Activated CD4-positive, alpha-beta memory T cell treated with anti-CD3 and anti-CD28 coated beads, Interleukin-2, amount 10 ng/mL, durations not matched to agents 7 days and 5 days (primary cell): Measurements from ENCODE around the gene SCAPER. TPM values are rescaled to one million over a fixed set of nuclear protein-coding genes. Genes with fewer than 3 reads are reported as not detected.
"Not testable (repeated sequence)": the region's sequence is repeated elsewhere in the genome, so short reads cannot be mapped to it uniquely, and the experiment has no call there.

Source experiments
- CTCF ChIA-PET: fragments of 350-600 bp; sonication (Branson Sonifier 250); formaldehyde crosslinking; loops from one replicate; lab custom pipeline; 2021; ENCODE audit warnings: antibody characterized with exemption, inconsistent platforms; lab: Charles Lee
- POLR2A ChIA-PET: fragments of 350-600 bp; sonication (Branson Sonifier 250); formaldehyde crosslinking; loops from one replicate; lab custom pipeline; 2021; ENCODE audit warnings: antibody characterized with exemption; lab: Charles Lee
- DNase-seq: peaks from one replicate; pipeline ENCODE4 v3.0.0-alpha.2; 2020
- H3K27ac Mint-ChIP-seq: one replicate; pipeline ENCODE4 v1.8.0; 2021; ENCODE audit warnings: mild to moderate bottlenecking, mixed read lengths
- H3K27me3 Mint-ChIP-seq: one replicate; pipeline ENCODE4 v1.8.0; 2021; ENCODE audit warnings: mixed read lengths
- H3K36me3 Mint-ChIP-seq: one replicate; pipeline ENCODE4 v1.8.0; 2021; ENCODE audit warnings: low read depth, mixed read lengths
- H3K4me1 Mint-ChIP-seq: one replicate; pipeline ENCODE4 v1.8.0; 2021; ENCODE audit warnings: mixed read lengths
- H3K4me3 Mint-ChIP-seq: one replicate; pipeline ENCODE4 v1.8.0; 2021; ENCODE audit warnings: mild to moderate bottlenecking, mixed read lengths
- H3K9me3 Mint-ChIP-seq: one replicate; pipeline ENCODE4 v1.8.0; 2021; ENCODE audit warnings: mixed read lengths
- total RNA-seq, 2 experiments: library from RNA; stranded (reverse); gene quantifications; one replicate each; pipeline ENCODE4 v1.2.3, GENCODE V29; 2021

SCAPER gene
- total RNA-seq, 2 experiments from 2014 or later = 19.2 to 21.9 TPM

DNA sequence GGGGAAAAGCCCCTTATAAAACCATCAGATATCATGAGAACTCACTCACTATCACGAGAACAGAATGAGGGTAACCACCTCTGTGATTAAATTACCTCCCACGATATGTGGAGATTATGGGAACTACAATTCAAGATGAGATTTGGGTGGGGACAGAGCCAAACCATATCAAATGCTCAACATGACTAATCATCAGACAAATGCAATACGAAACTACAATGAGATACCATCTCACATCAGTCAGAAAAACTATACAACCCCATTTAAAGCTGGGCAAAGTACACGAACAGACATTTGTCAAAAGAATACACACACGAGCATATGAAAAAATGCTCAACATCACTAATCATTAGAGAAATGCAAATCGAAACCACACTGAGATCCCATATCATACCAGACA, 67.7 kb downstream of the SCAPER start:
- Mint-ChIP-seq H3K4me1 (no peaks in the 10 kb centered on the region), H3K9me3 (peaks cover 22% of the 10 kb centered on the region), H3K36me3 (peaks cover 39% of the 10 kb centered on the region), H3K27me3 (no peaks in the 10 kb centered on the region), H3K27ac (no peak overlapping the region), H3K4me3 (no peak overlapping the region)
- ChIA-PET CTCF (no interaction called here), POLR2A (no interaction called here)
- DNase-seq = no peak

DNA sequence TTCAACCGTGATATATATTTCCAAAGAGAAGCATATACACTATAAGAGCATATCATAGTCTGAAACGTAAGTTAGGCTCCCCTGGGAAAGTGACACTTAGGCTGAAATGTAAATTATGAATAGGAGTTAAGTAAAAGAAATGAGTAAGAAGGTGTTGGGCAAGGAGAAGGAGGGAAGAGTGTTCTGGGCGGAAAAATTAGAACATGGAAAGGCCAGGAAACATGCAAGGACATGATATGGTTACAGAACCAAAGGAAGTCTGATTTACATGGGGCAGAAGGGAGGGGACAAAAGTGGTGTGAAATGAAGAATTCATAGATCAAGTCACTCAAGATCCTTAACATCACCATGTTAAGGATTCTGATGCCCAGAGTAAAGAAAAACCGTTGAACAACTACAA, 75.2 kb downstream of the SCAPER start:
- Mint-ChIP-seq H3K27me3 (no peaks in the 10 kb centered on the region), H3K36me3 (peaks cover 25% of the 10 kb centered on the region), H3K4me1 (peaks cover 5% of the 10 kb centered on the region), H3K9me3 (peaks cover 15% of the 10 kb centered on the region), H3K4me3 (no peak overlapping the region), H3K27ac (no peak overlapping the region)
- no peak for DNase-seq
- POLR2A ChIA-PET = no interaction called here
- CTCF ChIA-PET = no interaction called here

DNA sequence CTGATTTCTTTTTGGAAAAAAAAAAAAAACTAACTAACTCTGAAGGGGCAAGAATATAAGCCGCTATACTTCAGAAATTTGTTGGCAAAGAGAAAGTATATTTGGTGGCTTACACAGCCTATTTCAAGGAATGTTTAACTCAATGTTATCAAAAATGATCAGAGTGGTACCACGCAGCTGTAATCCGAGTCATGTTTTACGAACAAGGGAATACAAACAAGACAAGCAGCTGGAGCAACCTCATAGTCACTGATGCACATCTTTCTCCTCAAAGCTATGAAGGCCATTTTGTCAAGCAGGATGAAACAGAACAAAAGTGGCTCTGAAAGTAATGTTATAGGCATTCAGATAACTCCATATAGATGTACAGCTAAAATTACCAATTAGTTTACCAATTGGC, 81.2 kb downstream of the SCAPER start:
- peaks cover 11% of the 10 kb centered on the region for H3K36me3 Mint-ChIP-seq
- H3K27me3 Mint-ChIP-seq = no peaks in the 10 kb centered on the region
- no peak for DNase-seq
- H3K27ac Mint-ChIP-seq = no peak overlapping the region
- ChIA-PET POLR2A (no interaction called here), CTCF (no interaction called here)
- peaks cover 5% of the 10 kb centered on the region for H3K4me1 Mint-ChIP-seq
- no peak overlapping the region for H3K4me3 Mint-ChIP-seq
- H3K9me3 Mint-ChIP-seq = peaks cover 6% of the 10 kb centered on the region

DNA sequence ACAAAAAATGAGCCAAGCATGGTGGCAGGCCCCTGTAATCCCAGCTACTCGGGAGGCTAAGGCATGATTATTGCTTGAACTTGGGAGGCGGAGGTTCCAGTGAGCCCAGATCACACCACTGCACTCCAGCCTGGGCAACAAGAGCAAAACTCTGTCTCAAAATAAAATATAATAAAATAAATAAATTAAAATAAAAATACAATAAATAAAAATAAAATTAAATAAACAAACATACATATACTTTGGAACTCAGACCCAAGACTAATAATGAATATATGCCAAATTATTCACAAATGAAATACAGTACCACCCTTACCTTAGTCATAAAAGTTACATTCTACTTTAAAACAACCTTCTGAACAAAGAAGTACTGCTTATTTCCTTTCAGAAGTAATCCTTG, 81.8 kb downstream of the SCAPER start:
- no peak overlapping the region for H3K4me3 Mint-ChIP-seq
- no peak for DNase-seq
- no peak overlapping the region for H3K27ac Mint-ChIP-seq
- H3K27me3 Mint-ChIP-seq = no peaks in the 10 kb centered on the region
- POLR2A ChIA-PET = no interaction called here
- CTCF ChIA-PET = no interaction called here
- H3K36me3 Mint-ChIP-seq = peaks cover 16% of the 10 kb centered on the region
- H3K9me3 Mint-ChIP-seq = peaks cover 6% of the 10 kb centered on the region
- peaks cover 5% of the 10 kb centered on the region for H3K4me1 Mint-ChIP-seq

GRCh38 chr15:76818926-76819325, 86.2 kb downstream of the SCAPER start:
- CTCF ChIA-PET, H3K9me3 Mint-ChIP-seq, H3K27ac Mint-ChIP-seq, H3K4me1 Mint-ChIP-seq, POLR2A ChIA-PET, DNase-seq, H3K27me3 Mint-ChIP-seq, H3K4me3 Mint-ChIP-seq: not testable (repeated sequence)
- H3K36me3 Mint-ChIP-seq = peaks cover 12% of the 10 kb centered on the region

- ChIA-PET CTCF (no interaction called here), POLR2A (no interaction called here)
- Mint-ChIP-seq H3K27me3 (no peaks in the 10 kb centered on the region), H3K4me3 (no peak overlapping the region), H3K4me1 (no peaks in the 10 kb centered on the region), H3K36me3 (peaks cover 16% of the 10 kb centered on the region), H3K27ac (no peak overlapping the region), H3K9me3 (peaks cover 3% of the 10 kb centered on the region)
- DNase-seq = no peak
Observed at GRCh38 chr15:76815421-76815820, 89.7 kb downstream of the SCAPER start.

DNA sequence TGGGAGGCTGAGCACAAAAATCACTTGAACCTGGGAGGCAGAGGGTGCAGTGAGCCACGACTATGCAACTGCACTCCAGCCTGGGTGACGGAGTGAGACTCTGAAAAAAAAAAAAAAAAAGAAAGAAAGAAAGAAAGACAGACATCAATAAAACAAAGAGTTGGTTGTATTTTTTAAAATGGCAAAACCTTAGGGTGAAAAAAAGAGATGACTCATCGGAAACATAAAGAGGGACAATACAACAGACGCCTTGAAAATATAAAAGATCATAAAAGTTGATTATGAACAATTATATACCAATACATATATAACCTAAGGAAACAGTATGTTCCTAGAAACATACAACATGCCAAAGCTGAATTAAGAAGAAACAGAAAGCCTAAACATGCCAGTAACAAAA, 92.8 kb downstream of the SCAPER start:
- no peaks in the 10 kb centered on the region for H3K27me3 Mint-ChIP-seq
- H3K4me3 Mint-ChIP-seq = no peak overlapping the region
- H3K36me3 Mint-ChIP-seq = peaks cover 4% of the 10 kb centered on the region
- no peak for DNase-seq
- peaks cover 3% of the 10 kb centered on the region for H3K9me3 Mint-ChIP-seq
- ChIA-PET CTCF (no interaction called here), POLR2A (no interaction called here)
- H3K4me1 Mint-ChIP-seq = no peaks in the 10 kb centered on the region
- H3K27ac Mint-ChIP-seq = no peak overlapping the region

DNA sequence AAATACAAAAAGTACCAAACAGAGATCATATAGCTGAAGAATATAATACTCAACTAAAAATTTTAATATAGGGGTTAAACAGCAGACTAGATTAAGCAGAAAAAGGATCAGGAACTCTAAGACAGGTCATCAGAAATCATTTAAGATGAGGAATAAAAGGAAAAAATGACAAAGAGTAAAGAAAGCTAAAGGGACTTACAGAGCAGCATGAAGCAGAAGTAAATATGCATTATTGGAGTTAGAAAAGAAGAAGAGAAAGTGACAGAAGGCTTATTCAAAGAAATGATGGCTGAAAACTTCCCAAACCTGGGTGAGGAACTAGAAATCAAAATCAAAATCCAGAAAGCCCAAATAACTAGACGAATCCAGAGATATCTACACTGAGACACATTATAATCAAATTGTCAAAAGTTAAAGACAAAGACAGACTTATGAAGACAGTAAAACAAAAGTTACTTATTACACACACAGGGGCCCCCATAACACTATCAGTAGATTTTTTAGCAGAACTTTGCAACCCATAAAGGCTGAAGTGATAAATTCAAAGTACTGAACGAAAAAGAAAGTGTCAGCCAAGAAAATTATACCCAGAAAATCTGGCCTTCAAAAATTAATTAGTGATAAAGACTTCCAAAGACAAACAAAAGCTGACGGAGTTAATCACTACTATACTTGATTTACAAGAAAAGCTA, 95.6 kb downstream of the SCAPER start:
- Mint-ChIP-seq H3K27ac (no peak overlapping the region), H3K27me3 (no peaks in the 10 kb centered on the region), H3K4me3 (no peak overlapping the region), H3K36me3 (peaks cover 4% of the 10 kb centered on the region), H3K4me1 (no peaks in the 10 kb centered on the region), H3K9me3 (peaks cover 3% of the 10 kb centered on the region)
- CTCF ChIA-PET = interaction anchor here (0.7 to 1.2 kb wide), 2 partner anchors 24 to 618 kb away, joined by 3 read pairs; no protein-coding TSS in a partner anchor
- DNase-seq = no peak
- POLR2A ChIA-PET = no interaction called here

DNA sequence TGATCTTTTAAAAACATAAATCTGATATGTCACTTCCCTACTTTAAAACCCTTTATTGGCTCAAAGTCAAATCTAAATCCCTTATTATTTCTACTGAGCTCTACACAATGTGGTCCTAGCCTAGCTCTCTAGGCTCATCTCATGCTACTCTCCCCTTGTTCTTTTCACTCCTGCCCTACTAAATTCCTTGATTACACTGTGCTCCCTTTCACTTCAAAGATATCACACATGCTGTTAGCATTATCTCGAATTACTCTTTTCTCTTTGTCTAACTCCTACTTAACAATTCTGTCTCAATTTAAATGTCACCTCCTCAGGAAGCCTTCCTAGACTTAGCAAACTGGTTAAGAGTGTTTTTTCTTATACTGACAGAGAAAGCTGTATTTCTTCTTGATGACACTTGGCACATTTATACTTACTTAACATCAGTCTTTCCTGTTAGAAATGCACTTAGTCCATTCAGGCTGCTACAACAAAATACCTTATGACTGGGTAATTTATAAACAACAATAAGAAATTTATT, 102.0 kb downstream of the SCAPER start:
- no peaks in the 10 kb centered on the region for H3K27me3 Mint-ChIP-seq
- POLR2A ChIA-PET = no interaction called here
- H3K4me1 Mint-ChIP-seq = no peaks in the 10 kb centered on the region
- no peak overlapping the region for H3K27ac Mint-ChIP-seq
- H3K4me3 Mint-ChIP-seq = no peak overlapping the region
- H3K36me3 Mint-ChIP-seq = peaks cover 23% of the 10 kb centered on the region
- CTCF ChIA-PET = no interaction called here
- H3K9me3 Mint-ChIP-seq = no peaks in the 10 kb centered on the region
- no peak for DNase-seq

DNA sequence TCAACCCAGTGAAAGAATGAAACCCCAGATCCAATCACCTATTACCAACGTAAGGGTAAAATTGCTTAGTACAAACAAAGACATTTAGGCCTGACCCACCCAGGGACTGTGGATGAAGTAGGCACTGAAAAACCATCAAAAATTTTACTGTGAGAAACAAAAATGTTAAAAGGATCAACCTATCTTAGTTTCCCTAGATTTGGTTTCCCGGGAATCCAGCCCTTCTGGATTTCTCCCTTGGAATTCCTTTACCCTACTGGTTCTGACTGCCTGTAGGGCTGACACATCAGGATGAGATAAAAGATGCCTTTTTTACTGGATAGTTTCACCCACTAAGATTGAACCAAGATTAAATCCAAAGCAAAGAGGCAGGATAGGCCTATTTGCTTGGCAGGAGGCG, 102.7 kb downstream of the SCAPER start:
- Mint-ChIP-seq H3K4me3 (no peak overlapping the region), H3K4me1 (no peaks in the 10 kb centered on the region), H3K27me3 (no peaks in the 10 kb centered on the region), H3K36me3 (peaks cover 23% of the 10 kb centered on the region), H3K27ac (no peak overlapping the region), H3K9me3 (no peaks in the 10 kb centered on the region)
- ChIA-PET POLR2A (no interaction called here), CTCF (no interaction called here)
- DNase-seq = no peak

- no peaks in the 10 kb centered on the region for H3K9me3 Mint-ChIP-seq
- no peak overlapping the region for H3K27ac Mint-ChIP-seq
- POLR2A ChIA-PET = no interaction called here
- H3K36me3 Mint-ChIP-seq = peaks cover 24% of the 10 kb centered on the region
- DNase-seq = no peak
- H3K4me1 Mint-ChIP-seq = no peaks in the 10 kb centered on the region
- H3K27me3 Mint-ChIP-seq = no peaks in the 10 kb centered on the region
- CTCF ChIA-PET = interaction anchor here (0.6 kb wide), 1 partner anchor 245 kb away, joined by 3 read pairs; no protein-coding TSS in a partner anchor
- no peak overlapping the region for H3K4me3 Mint-ChIP-seq
Observed at GRCh38 chr15:76799760-76800159, 105.4 kb downstream of the SCAPER start.

- Mint-ChIP-seq H3K27ac (no peak overlapping the region), H3K4me3 (no peak overlapping the region), H3K9me3 (peaks cover 4% of the 10 kb centered on the region), H3K4me1 (no peaks in the 10 kb centered on the region), H3K36me3 (peaks cover 40% of the 10 kb centered on the region), H3K27me3 (no peaks in the 10 kb centered on the region)
- CTCF ChIA-PET = no interaction called here
- POLR2A ChIA-PET = no interaction called here
- no peak for DNase-seq
Observed at GRCh38 chr15:76795217-76795616, 109.9 kb downstream of the SCAPER start.

GRCh38 chr15:76793162-76793561, 112.0 kb downstream of the SCAPER start:
- H3K27ac Mint-ChIP-seq = no peak overlapping the region
- DNase-seq = no peak
- no peak overlapping the region for H3K4me3 Mint-ChIP-seq
- peaks cover 30% of the 10 kb centered on the region for H3K36me3 Mint-ChIP-seq
- CTCF ChIA-PET = interaction anchor here (1.0 kb wide), 1 partner anchor 141 kb away, joined by 3 read pairs; no protein-coding TSS in a partner anchor
- no peaks in the 10 kb centered on the region for H3K27me3 Mint-ChIP-seq
- H3K4me1 Mint-ChIP-seq = no peaks in the 10 kb centered on the region
- peaks cover 4% of the 10 kb centered on the region for H3K9me3 Mint-ChIP-seq
- POLR2A ChIA-PET = no interaction called here

DNA sequence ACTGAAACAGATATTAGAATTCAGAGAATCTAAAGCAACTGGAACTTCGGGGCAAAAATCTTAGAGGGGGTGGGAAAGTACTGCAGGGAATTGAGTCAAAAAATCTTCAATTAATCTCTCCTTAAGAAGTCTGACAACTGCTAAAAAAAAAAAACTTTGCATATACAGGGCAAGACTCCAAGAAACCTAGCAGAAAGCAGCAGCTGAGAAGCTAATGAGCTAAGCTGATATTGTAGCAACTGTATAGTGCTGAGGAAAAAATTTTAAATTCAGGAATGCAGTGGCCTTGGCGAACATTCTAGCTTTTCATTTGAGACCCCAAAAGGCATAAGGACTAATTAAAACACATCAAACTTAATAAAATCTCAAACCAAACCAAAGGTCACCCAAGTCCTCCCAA, 113.6 kb downstream of the SCAPER start:
- no peak overlapping the region for H3K4me3 Mint-ChIP-seq
- H3K9me3 Mint-ChIP-seq = peaks cover 4% of the 10 kb centered on the region
- POLR2A ChIA-PET = no interaction called here
- H3K27ac Mint-ChIP-seq = no peak overlapping the region
- H3K4me1 Mint-ChIP-seq = no peaks in the 10 kb centered on the region
- CTCF ChIA-PET = no interaction called here
- peaks cover 33% of the 10 kb centered on the region for H3K36me3 Mint-ChIP-seq
- no peaks in the 10 kb centered on the region for H3K27me3 Mint-ChIP-seq
- DNase-seq = no peak
